Subcutaneous abdominal adipose tissue (tissue), 5 donors: ENCODE results near the gene MEGF8.
A peak's percentile ranks its signal among the peaks of the same experiment; 100 is the strongest.

ENCODE experiments used
- H3K27ac ChIP-seq: one replicate; pipeline ENCODE4 v1.7.0; 2013; ENCODE audit warnings: low read depth, mild to moderate bottlenecking, inconsistent platforms, low read length, moderate library complexity
- H3K27me3 ChIP-seq, 5 donors: one replicate each; pipeline ENCODE4 v1.7.0; 2013; ENCODE audit warnings: low read length in 5 of 5, inconsistent platforms in 1 of 5; ENCODE audit not compliant: control insufficient read depth in 5 of 5, insufficient read depth in 4 of 5
- H3K36me3 ChIP-seq, 5 donors: one replicate each; pipeline ENCODE4 v1.7.0; 2013; ENCODE audit warnings: low read length in 5 of 5; ENCODE audit not compliant: control insufficient read depth in 5 of 5, insufficient read depth in 5 of 5
- H3K4me1 ChIP-seq, 5 donors: one replicate each; pipeline ENCODE4 v1.7.0; 2013; ENCODE audit warnings: low read length in 5 of 5, mild to moderate bottlenecking in 3 of 5, moderate library complexity in 1 of 5; ENCODE audit not compliant: control insufficient read depth in 5 of 5, insufficient read depth in 5 of 5
- H3K4me3 ChIP-seq, 5 donors: one replicate each; pipeline ENCODE4 v1.7.0; 2013; ENCODE audit warnings: low read length in 5 of 5, low read depth in 1 of 5
- H3K9ac ChIP-seq, 5 donors: one replicate each; pipeline ENCODE4 v1.7.0; 2013; ENCODE audit warnings: low read length in 5 of 5, mild to moderate bottlenecking in 4 of 5, moderate library complexity in 3 of 5
- H3K9me3 ChIP-seq, 5 donors: one replicate each; pipeline ENCODE4 v1.7.0; 2013; ENCODE audit warnings: low read length in 5 of 5; ENCODE audit not compliant: control insufficient read depth in 5 of 5
- donor health status: healthy.
- donor health status: healthy.
- donor health status: healthy.
- donor health status: healthy.
- donor health status: healthy.

The MEGF8 gene

DNA sequence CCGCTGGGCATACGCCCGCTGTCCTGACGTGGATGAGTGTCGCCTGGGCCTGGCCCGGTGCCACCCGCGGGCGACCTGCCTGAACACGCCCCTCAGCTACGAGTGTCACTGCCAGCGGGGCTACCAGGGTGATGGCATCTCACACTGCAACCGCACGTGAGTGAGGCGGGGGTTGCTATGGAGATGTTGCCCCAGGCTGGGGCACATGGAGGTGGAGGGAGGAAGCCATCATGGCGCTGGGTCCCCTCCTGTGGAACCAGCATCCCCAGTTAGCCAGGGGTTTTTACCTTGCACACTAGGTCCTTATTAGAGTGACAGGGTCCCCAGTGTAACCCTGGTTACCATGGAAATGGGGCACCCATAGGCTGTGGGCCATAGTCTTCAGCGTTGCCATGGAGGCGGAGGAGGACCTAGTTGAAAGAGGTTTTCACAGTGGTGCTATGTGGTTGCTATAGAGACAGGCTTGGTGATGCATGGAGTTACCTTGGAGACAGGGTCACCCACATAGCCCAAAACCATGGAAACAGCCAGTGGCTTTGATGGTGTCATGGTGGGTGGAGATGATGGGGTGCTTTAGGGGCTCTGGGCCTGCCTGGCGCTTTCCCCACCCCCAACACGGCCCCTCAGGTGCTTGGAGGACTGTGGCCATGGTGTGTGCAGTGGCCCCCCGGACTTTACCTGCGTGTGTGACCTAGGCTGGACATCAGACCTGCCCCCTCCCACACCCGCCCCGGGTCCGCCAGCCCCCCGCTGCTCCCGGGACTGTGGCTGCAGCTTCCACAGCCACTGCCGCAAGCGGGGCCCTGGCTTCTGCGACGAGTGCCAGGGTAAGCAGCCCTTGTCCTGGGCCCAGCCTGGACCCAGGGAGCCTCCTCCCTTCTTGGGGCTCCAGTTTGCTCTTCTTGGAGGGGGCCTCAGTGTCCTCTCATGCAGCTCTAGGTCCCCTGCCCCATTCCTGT is 27.1 kb downstream of the MEGF8 start:
- H3K27ac ChIP-seq: no peak overlapping the region
- H3K4me1 ChIP-seq: peaks cover 0 to 3% (median 0%) of the 10 kb centered on the region in 5 donors
- H3K27me3 ChIP-seq: no peaks in the 10 kb centered on the region
- H3K9me3 ChIP-seq: no peaks in the 10 kb centered on the region
- H3K9ac ChIP-seq: no peak overlapping the region
- H3K4me3 ChIP-seq: no peak overlapping the region
- H3K36me3 ChIP-seq: peaks cover 0 to 76% (median 62%) of the 10 kb centered on the region in 5 donors

DNA sequence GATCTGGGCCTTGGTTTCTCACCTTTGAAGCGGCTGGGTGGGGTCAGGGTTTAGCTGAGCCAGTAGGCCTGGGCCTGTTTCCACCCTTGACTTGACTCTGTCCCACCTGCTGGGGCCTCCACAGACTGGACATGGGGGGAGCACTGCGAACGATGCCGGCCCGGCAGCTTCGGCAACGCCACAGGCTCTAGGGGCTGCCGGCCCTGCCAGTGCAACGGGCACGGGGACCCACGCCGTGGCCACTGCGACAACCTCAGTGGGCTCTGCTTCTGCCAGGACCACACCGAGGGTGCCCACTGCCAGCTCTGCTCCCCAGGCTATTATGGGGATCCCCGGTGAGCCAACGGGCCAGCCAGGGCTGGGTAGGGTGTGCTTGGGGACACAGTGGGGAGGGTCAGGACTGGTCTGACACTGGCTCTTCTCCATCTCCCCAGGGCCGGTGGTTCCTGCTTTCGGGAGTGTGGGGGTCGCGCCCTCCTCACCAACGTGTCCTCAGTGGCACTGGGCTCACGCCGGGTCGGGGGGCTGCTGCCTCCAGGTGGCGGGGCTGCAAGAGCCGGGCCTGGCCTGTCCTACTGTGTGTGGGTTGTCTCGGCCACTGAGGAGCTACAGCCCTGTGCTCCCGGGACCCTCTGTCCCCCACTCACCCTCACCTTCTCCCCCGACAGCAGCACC is 28.0 kb downstream of the MEGF8 start:
- Histone ChIP-seq H3K36me3 (peaks cover 0 to 78% (median 63%) of the 10 kb centered on the region in 5 donors), H3K4me3 (no peak overlapping the region), H3K4me1 (no peaks in the 10 kb centered on the region), H3K27ac (no peak overlapping the region), H3K9me3 (no peaks in the 10 kb centered on the region), H3K27me3 (no peaks in the 10 kb centered on the region), H3K9ac (no peak overlapping the region)

DNA sequence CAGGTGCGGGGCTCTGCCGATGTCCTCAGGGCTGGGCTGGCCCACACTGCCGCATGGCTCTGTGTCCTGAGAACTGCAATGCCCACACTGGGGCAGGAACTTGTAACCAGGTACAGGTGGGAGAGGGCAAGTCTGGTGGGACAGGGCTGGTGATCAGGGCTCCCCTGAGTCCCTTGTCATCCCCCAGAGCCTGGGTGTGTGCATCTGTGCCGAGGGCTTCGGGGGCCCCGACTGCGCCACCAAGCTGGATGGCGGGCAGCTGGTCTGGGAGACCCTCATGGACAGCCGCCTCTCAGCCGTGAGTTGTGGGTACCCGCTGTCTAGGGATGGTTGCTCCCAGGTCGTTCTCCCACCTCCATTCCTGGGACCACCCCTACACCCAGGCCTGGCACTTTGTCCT is 30.5 kb downstream of the MEGF8 start:
- Histone ChIP-seq H3K27ac (no peak overlapping the region), H3K4me1 (peaks cover 0 to 4% (median 0%) of the 10 kb centered on the region in 5 donors), H3K9ac (no peak overlapping the region), H3K4me3 (no peak overlapping the region), H3K27me3 (no peaks in the 10 kb centered on the region), H3K36me3 (peaks cover 0 to 83% (median 63%) of the 10 kb centered on the region in 5 donors), H3K9me3 (no peaks in the 10 kb centered on the region)

DNA sequence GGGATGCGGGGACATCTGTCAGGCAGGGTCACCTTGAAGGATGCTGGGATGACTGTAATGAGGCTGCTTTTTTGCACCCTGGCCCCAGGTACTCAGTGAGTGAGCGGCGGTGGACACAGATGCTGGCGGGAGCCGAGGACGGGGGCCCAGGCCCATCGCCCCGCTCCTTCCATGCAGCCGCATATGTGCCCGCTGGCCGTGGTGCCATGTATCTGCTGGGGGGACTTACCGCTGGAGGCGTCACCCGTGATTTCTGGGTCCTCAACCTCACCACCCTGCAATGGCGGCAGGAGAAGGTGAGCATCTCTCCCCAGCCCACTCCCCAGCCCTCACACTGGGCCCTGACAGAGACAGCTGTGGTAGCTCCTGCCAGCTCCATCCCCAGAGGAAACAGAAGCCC is 31.3 kb downstream of the MEGF8 start:
- Histone ChIP-seq H3K27ac (no peak overlapping the region), H3K4me1 (peaks cover 0 to 12% (median 0%) of the 10 kb centered on the region in 5 donors), H3K9ac (no peak overlapping the region), H3K9me3 (no peaks in the 10 kb centered on the region), H3K4me3 (no peak overlapping the region), H3K27me3 (no peaks in the 10 kb centered on the region), H3K36me3 (peaks cover 0 to 83% (median 61%) of the 10 kb centered on the region in 5 donors)

DNA sequence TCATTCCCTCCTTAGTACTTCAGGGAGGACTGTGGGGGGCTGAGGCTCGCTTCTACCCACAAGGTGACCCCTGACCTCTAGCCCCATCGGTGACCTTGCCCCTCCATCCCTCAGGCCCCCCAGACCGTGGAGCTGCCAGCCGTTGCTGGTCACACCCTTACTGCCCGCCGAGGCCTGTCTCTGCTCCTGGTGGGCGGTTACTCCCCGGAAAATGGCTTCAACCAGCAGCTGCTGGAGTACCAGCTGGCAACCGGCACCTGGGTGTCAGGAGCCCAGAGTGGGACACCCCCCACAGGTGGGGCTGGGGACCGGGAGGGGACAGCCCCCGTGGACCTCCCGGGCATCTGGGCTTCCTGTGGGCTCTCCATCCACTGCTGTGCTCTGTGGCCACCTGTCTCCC is 31.9 kb downstream of the MEGF8 start:
- H3K36me3 ChIP-seq: peaks cover 0 to 84% (median 62%) of the 10 kb centered on the region in 5 donors
- no peaks in the 10 kb centered on the region for H3K27me3 ChIP-seq
- no peaks in the 10 kb centered on the region for H3K9me3 ChIP-seq
- H3K4me1 ChIP-seq: peaks cover 0 to 13% (median 0%) of the 10 kb centered on the region in 5 donors
- no peak overlapping the region for H3K9ac ChIP-seq
- no peak overlapping the region for H3K4me3 ChIP-seq
- no peak overlapping the region for H3K27ac ChIP-seq

DNA sequence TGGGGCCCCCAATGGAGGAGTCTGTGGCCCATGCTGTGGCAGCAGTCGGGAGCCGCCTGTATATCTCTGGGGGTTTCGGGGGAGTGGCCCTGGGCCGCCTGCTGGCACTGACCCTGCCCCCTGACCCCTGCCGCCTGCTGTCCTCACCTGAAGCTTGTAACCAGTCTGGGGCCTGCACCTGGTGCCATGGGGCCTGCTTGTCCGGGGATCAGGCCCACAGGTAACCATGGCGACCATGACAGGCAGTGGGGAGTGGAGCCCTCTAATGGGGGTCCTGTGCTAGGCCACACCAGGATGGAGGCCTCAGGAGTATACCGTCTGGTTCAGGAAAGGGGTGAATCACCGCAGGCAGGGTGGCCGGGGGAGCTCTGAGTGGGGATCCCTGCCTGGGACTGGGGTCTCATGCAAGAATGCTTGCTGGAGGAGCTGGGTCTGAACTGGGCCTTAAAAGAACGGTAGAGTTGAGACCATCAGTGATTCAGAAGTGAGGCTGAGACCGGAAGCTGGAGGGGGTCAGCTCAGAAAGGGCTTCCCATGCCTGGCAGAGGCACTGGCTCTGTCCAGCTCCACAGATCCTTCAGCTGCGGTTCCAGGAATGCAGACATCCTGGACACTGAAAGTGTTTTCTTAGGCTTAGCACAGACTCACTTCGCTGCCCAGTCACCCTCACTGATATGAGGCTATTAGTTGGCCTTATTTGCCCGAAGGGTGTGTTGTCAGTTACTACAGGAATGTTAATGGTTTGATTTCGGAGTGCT is 35.5 kb downstream of the MEGF8 start:
- Histone ChIP-seq H3K36me3 (peaks cover 0 to 71% (median 47%) of the 10 kb centered on the region in 5 donors), H3K27me3 (no peaks in the 10 kb centered on the region), H3K4me3 (no peak overlapping the region), H3K9me3 (peaks cover 0 to 14% (median 5%) of the 10 kb centered on the region in 5 donors), H3K4me1 (peaks cover 0 to 23% (median 12%) of the 10 kb centered on the region in 5 donors), H3K27ac (no peak overlapping the region), H3K9ac (peak overlapping the region in 1 of 5 donors; percentile 28)

DNA sequence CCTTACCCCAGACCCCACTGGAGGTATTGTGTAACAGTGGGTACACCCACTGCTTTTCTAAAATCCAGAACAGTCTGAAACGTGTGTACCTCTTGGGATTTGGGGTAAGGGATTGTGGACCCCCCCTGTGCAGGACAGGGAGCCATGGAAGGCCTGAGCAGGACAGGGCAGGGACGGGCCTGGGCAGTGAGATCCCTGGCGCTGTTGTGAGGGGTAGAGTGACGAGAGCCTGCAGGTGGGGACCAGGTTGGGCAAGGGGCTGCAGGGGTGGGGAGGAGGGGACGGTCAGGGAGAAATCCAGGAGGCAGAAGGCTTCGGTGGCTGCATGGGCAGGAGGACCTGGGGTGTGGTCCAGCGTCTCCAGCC is 36.1 kb downstream of the MEGF8 start:
- Histone ChIP-seq H3K36me3 (peaks cover 0 to 68% (median 41%) of the 10 kb centered on the region in 5 donors), H3K4me1 (peaks cover 0 to 23% (median 12%) of the 10 kb centered on the region in 5 donors), H3K4me3 (no peak overlapping the region), H3K27me3 (no peaks in the 10 kb centered on the region), H3K27ac (no peak overlapping the region), H3K9me3 (peaks cover 0 to 14% (median 5%) of the 10 kb centered on the region in 5 donors), H3K9ac (no peak overlapping the region)

DNA sequence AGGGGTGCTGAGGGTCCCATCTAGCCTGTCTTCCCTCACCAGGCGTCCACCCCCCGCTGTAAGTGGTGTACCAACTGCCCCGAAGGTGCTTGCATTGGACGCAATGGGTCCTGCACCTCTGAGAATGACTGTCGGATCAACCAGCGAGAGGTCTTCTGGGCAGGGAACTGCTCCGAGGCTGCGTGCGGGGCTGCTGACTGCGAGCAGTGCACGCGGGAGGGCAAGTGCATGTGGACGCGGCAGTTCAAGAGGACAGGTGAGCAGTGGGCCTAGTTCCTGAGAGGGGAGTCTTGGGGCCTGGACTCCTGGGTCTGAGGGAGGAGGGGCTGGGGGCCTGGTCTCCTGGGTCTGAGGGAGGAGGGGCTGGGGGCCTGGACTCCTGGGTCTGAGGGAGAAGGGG is 36.9 kb downstream of the MEGF8 start:
- Histone ChIP-seq H3K4me3 (no peak overlapping the region), H3K4me1 (peaks cover 0 to 23% (median 12%) of the 10 kb centered on the region in 5 donors), H3K9ac (no peak overlapping the region), H3K36me3 (peaks cover 0 to 61% (median 33%) of the 10 kb centered on the region in 5 donors), H3K27me3 (no peaks in the 10 kb centered on the region), H3K27ac (no peak overlapping the region), H3K9me3 (peaks cover 0 to 14% (median 5%) of the 10 kb centered on the region in 5 donors)

DNA sequence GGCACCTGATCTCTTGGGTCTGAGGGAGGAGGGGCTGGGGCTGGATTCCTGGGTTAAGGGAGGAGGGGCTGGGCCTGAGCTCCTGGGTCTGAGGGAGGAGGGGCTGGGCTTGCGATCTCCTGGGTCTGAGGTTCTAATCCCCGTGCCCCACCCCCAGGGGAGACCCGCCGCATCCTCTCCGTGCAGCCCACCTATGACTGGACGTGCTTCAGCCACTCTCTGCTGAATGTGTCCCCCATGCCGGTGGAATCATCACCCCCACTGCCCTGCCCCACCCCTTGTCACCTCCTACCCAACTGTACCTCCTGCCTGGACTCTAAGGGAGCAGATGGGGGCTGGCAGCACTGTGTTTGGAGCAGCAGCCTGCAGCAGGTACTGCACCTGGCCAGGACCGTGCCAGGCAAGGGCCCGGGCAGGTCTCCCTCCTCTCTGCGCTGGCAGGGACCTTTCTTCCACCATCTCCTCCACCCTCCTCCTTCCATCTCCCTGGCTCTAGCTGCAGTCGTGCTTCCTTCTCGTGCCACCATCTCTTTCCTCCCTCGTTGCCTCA is 37.5 kb downstream of the MEGF8 start:
- H3K27me3 ChIP-seq: no peaks in the 10 kb centered on the region
- H3K4me3 ChIP-seq: no peak overlapping the region
- peaks cover 0 to 55% (median 27%) of the 10 kb centered on the region in 5 donors for H3K36me3 ChIP-seq
- peaks cover 0 to 23% (median 12%) of the 10 kb centered on the region in 5 donors for H3K4me1 ChIP-seq
- no peak overlapping the region for H3K9ac ChIP-seq
- H3K9me3 ChIP-seq: peaks cover 0 to 14% (median 5%) of the 10 kb centered on the region in 5 donors
- H3K27ac ChIP-seq: no peak overlapping the region
